Thyroid gland (tissue), 4 donors: ENCODE results near the gene LRRC59. TPM values are rescaled to one million over a fixed set of nuclear protein-coding genes. Genes with fewer than 3 reads are reported as not detected.

Source experiments
- DNase-seq, 2 donors: peaks; one replicate each; pipeline ENCODE4 v3.0.0-alpha.2; 2019
- H3K27ac ChIP-seq, 3 donors: fragments of 200-600 bp; sonication (generic); 1 replicate in 2 of 3; 2 replicates in 1 of 3; pipeline ENCODE4 v1.5.1; 2016 to 2019; ENCODE audit warnings: mild to moderate bottlenecking in 1 of 3, moderate library complexity in 1 of 3
- H3K27me3 ChIP-seq: fragments of 200-600 bp; sonication (generic); one replicate; pipeline ENCODE4 v1.5.1; 2019
- H3K36me3 ChIP-seq, 2 donors: fragments of 200-600 bp; sonication (generic); one replicate each; pipeline ENCODE4 v1.5.1; 2016 to 2019
- H3K4me1 ChIP-seq, 2 donors: fragments of 200-600 bp; sonication (generic); one replicate each; pipeline ENCODE4 v1.5.1; 2017 to 2019
- H3K4me3 ChIP-seq, 3 donors: fragments of 200-600 bp; sonication (generic); replicated peaks in 1 of 3; 1 replicate in 2 of 3; 2 replicates in 1 of 3; pipeline ENCODE4 v1.5.1; 2016; ENCODE audit warnings: mild to moderate bottlenecking in 1 of 3
- H3K9me3 ChIP-seq: fragments of 200-600 bp; sonication (generic); one replicate; pipeline ENCODE4 v1.5.1; 2017
- POLR2A ChIP-seq, 2 donors: fragments of 450-650 bp; IDR thresholded peaks; one replicate each; pipeline ENCODE4 v1.6.1; 2017; ENCODE audit warnings: antibody characterized with exemption in 2 of 2, mild to moderate bottlenecking in 2 of 2, moderate library complexity in 1 of 2
- WGBS, 2 donors: methylation state at CpG; one replicate each; pipeline ENCODE4 v1.1.5; 2017; 5-methylcytosine and 5-hydroxymethylcytosine counted together
- intact Hi-C: fragments of 100-400 bp; cut with DNase I; formaldehyde crosslinking; loops from one replicate; pipeline ENCODE4 v1.15.1; 2023
- total RNA-seq, 4 donors: library from RNA; depleted of rRNA; stranded (reverse); fragments of >200 nt; gene quantifications; one replicate each; pipeline ENCODE4 v1.2.3, GENCODE V29; 2016
- TF ChIP-seq, protein P1 (sequence below), 6 experiments: fragments of 200-600 bp in 3 of 6; fragments of 450-650 bp in 3 of 6; sonication (generic) in 3 of 6; IDR thresholded peaks; one replicate each; pipeline ENCODE4 v1.5.1; 2016 to 2019; ENCODE audit warnings: antibody characterized with exemption in 6 of 6, mild to moderate bottlenecking in 2 of 6, inconsistent platforms in 1 of 6, moderate library complexity in 1 of 6

Gene LRRC59
- total RNA-seq, 4 donors from 2014 or later = 57.4 to 91.0 (median 77.5) TPM

DNA sequence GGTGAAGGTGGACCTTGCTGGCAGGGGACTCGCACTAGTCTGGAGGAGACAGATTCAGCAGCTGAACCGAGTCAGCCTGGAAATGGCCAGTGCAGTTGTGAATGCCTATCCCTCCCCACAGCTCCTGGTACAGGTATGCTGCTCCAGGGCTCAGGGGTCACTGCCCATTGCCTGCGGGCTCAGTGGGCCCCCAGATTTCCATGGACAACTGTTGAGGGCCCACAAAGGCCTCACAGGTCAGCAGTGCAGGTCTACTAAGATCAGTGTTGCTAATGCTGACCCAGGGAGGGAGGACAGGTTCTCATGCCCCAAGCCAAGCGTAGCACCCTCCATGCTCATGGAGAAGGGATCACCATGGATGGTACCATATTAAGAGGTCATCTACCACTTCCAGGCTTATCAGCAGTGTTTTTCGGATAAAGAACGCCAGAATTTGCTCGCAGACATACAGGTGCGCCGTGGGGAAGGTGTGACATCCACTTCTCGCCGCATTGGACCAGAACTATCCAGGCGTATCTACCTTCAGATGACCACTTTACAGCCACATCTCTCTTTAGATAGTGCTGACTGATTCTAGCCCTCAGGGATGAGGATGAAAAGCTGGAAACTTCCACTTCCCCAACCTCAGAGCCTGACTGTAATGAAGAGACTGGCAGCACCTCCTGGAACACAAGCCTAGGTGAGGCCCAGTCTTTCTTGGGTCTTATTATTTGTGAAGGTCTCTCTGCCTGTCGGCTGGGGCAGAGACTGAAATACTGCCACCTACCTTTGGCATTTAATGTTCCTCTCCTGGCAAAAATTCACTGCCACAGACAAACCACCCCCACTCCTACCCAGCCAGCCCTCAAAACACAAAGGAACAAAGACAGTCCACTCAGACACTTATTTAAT, 16.7 kb downstream of the LRRC59 start:
- intact Hi-C loops = no loop called here

DNA sequence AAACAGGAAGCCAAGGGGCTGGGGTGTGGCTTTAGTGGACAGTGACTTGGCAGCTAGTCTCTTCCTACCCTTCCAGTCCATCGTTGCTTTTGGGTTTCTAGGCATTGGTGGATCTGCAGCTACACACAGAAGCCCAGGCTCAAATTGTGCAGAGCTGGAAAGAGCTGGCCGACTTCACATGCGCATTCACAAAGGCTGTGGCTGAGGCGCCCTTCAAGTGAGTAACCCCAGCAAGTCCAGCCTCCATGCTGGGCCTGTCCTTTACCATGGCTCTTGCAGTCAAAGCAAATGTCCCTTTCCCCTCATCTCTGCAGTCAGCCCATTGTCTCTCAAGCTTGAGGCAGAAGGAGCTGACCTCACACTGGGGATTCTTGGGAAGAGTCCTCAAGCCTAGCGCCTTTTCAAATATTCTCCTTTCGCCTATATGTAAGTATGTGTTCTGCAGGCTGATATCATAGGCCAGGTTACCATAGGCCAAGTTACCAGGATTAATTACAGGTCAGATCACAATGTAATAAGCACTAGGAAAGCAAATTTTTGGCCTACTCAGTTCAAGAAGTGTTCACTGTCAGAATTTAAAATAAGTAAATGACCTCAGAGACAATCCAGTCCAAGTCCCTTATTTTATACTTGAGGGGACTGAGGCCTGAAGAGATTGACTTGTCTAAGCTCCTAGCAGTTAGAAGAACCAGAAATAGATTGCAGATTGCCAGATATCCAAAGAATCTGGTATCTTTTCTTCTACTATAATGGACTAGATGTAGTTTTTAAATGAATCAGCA, 17.8 kb downstream of the LRRC59 start:
- Histone ChIP-seq H3K36me3 (peaks cover 36% of the 10 kb centered on the region in 2 donors), H3K4me3 (no peak overlapping the region), H3K9me3 (no peaks in the 10 kb centered on the region), H3K27me3 (no peaks in the 10 kb centered on the region), H3K4me1 (no peaks in the 10 kb centered on the region), H3K27ac (no peak overlapping the region)
- WGBS, 2 donors = 94 to 95% methylated on average over 6 of the region's 6 CpGs
- intact Hi-C loops = no loop called here
- DNase-seq = no peak
- no peak for TF ChIP-seq POLR2A (IDR thresholded peaks at IDR 0.05)
- TF ChIP-seq, protein P1, sequence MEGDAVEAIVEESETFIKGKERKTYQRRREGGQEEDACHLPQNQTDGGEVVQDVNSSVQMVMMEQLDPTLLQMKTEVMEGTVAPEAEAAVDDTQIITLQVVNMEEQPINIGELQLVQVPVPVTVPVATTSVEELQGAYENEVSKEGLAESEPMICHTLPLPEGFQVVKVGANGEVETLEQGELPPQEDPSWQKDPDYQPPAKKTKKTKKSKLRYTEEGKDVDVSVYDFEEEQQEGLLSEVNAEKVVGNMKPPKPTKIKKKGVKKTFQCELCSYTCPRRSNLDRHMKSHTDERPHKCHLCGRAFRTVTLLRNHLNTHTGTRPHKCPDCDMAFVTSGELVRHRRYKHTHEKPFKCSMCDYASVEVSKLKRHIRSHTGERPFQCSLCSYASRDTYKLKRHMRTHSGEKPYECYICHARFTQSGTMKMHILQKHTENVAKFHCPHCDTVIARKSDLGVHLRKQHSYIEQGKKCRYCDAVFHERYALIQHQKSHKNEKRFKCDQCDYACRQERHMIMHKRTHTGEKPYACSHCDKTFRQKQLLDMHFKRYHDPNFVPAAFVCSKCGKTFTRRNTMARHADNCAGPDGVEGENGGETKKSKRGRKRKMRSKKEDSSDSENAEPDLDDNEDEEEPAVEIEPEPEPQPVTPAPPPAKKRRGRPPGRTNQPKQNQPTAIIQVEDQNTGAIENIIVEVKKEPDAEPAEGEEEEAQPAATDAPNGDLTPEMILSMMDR (IDR thresholded peaks at IDR 0.05) = no peak

More for the DNA sequence above, 16.7 kb downstream of the LRRC59 start:
- Histone ChIP-seq H3K27me3 (no peaks in the 10 kb centered on the region), H3K4me1 (no peaks in the 10 kb centered on the region), H3K36me3 (peaks cover 46% of the 10 kb centered on the region in 2 donors), H3K9me3 (no peaks in the 10 kb centered on the region), H3K27ac (no peak overlapping the region), H3K4me3 (no peak overlapping the region)
- 89% methylated on average over 12 to 13 of the region's 13 CpGs for WGBS, 2 donors
- TF ChIP-seq, protein P1 (IDR thresholded peaks at IDR 0.05) = no peak
- TF ChIP-seq POLR2A (IDR thresholded peaks at IDR 0.05) = no peak
- DNase-seq = no peak

DNA sequence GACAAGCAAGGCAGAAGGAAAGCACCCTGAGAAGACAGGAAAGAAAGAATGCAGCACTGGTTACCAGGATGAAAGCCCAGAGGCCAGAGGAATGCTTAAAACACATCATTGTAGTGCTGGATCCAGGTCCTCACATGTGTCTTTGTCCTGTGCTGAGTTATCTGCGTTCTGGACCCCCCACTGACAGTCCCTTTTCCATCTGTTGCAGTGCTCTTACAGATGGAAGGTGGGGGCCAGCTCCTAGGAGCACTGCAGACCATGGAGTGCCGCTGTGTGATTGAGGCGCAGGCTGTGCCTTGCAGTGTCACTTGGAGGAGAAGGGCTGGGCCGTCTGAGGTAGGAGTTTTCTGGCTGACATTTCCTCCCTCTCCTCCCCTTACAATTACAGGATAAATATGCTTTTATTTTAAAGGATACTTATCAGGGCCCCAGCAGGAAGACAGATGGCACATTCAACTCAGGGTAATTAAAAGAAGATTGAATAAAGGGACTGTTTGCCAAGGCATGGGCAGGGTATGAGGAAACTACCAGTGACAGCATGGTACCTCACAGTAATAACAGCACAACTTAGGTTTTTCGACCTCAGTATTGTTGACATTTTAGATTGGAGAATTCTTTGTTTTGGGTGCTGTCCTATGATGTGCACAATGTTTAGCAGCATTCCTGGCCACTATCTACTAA, 21.3 kb downstream of the LRRC59 start:
- no peak for TF ChIP-seq POLR2A (IDR thresholded peaks at IDR 0.05)
- TF ChIP-seq, protein P1 (IDR thresholded peaks at IDR 0.05) = no peak
- H3K4me1 ChIP-seq = peaks cover 7 to 17% of the 10 kb centered on the region in 2 donors
- WGBS, 2 donors = 77 to 90% methylated on average over 5 of the region's 5 CpGs
- H3K4me3 ChIP-seq = no peak overlapping the region
- peaks cover 1 to 2% of the 10 kb centered on the region in 2 donors for H3K36me3 ChIP-seq
- intact Hi-C loops = no loop called here
- H3K27ac ChIP-seq = no peak overlapping the region
- H3K9me3 ChIP-seq = no peaks in the 10 kb centered on the region
- H3K27me3 ChIP-seq = no peaks in the 10 kb centered on the region
- no peak for DNase-seq

DNA sequence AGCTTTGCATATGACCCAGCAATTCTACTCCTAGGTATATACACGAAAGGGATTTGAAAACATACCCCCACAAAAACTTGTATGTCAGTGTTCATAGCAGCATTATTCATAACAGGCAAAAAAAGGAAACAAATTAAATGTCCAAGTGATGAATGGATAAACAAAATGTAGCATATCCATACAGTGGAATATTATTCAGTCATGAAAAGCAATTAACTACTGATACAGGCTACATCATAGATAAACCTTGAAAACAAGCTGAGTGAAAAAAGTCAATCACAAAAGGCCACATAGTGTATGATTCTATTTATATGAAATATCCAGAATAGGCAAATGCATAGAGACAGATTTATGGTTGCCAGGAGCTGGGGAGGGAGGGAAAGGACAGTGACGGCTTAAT, 23.6 kb downstream of the LRRC59 start:
- H3K4me3 ChIP-seq = no peak overlapping the region

More for the DNA sequence above, 23.6 kb downstream of the LRRC59 start:
- H3K36me3 ChIP-seq = peaks cover 9 to 19% of the 10 kb centered on the region in 2 donors
- intact Hi-C loops = no loop called here
- no peak overlapping the region for H3K27ac ChIP-seq
- TF ChIP-seq, protein P1 (IDR thresholded peaks at IDR 0.05) = no peak
- TF ChIP-seq POLR2A (IDR thresholded peaks at IDR 0.05) = no peak
- no peak for DNase-seq
- peaks cover 7 to 17% of the 10 kb centered on the region in 2 donors for H3K4me1 ChIP-seq
- H3K9me3 ChIP-seq = no peaks in the 10 kb centered on the region
- 84 to 85% methylated on average over 2 of the region's 2 CpGs for WGBS, 2 donors
- H3K27me3 ChIP-seq = no peaks in the 10 kb centered on the region
